Measurements from ENCODE around the gene OPA1. TPM values are rescaled to one million over a fixed set of nuclear protein-coding genes. Genes with fewer than 3 reads are reported as not detected.

The OPA1 gene
- total and polyA plus RNA-seq, 8 donors: 12.1 to 198 (median 41.7) TPM

DNA sequence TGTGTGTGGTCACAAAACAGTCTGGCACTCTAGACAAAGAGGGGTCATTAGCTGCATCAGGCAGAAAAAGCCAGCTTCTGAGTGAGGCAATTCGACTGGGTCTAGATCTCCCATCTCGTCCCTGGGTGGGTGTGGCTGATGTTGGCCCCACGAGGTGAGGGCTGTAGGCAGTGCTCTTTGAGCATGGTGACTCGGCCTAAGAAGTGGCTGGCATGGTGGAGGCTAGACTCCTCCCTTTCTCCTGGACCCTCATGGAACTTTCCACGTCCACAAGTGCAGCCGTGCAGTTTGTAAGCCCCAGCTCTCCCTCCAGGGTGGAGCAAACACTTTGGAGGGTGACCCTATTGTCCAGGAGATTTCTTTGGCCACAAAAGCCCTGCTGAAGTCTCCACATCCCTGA, 134.1 kb downstream of the OPA1 start:
- no peaks in the 10 kb centered on the region for H3K4me1 ChIP-seq
- intact Hi-C loops (cut with DNase I; ENCODE audit: low total_unique reads): no loop called here
- H3K36me3 ChIP-seq: no peaks in the 10 kb centered on the region
- no peak overlapping the region for H3K4me3 ChIP-seq
- TF ChIP-seq, protein P1, sequence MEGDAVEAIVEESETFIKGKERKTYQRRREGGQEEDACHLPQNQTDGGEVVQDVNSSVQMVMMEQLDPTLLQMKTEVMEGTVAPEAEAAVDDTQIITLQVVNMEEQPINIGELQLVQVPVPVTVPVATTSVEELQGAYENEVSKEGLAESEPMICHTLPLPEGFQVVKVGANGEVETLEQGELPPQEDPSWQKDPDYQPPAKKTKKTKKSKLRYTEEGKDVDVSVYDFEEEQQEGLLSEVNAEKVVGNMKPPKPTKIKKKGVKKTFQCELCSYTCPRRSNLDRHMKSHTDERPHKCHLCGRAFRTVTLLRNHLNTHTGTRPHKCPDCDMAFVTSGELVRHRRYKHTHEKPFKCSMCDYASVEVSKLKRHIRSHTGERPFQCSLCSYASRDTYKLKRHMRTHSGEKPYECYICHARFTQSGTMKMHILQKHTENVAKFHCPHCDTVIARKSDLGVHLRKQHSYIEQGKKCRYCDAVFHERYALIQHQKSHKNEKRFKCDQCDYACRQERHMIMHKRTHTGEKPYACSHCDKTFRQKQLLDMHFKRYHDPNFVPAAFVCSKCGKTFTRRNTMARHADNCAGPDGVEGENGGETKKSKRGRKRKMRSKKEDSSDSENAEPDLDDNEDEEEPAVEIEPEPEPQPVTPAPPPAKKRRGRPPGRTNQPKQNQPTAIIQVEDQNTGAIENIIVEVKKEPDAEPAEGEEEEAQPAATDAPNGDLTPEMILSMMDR (IDR thresholded peaks at IDR 0.05): no peak
- no peak for TF ChIP-seq POLR2AphosphoS5 (IDR thresholded peaks at IDR 0.05)
- no peak for TF ChIP-seq POLR2A (IDR thresholded peaks at IDR 0.05)
- TF ChIP-seq EP300 (IDR thresholded peaks at IDR 0.05): no peak
- no peaks in the 10 kb centered on the region for H3K9me3 ChIP-seq
- DNase-seq: no peak
- H3K27me3 ChIP-seq: no peaks in the 10 kb centered on the region
- H3K27ac ChIP-seq: no peak overlapping the region
- WGBS, 5 donors: 65 to 73% (median 70%) methylated on average over 6 of the region's 6 CpGs

DNA sequence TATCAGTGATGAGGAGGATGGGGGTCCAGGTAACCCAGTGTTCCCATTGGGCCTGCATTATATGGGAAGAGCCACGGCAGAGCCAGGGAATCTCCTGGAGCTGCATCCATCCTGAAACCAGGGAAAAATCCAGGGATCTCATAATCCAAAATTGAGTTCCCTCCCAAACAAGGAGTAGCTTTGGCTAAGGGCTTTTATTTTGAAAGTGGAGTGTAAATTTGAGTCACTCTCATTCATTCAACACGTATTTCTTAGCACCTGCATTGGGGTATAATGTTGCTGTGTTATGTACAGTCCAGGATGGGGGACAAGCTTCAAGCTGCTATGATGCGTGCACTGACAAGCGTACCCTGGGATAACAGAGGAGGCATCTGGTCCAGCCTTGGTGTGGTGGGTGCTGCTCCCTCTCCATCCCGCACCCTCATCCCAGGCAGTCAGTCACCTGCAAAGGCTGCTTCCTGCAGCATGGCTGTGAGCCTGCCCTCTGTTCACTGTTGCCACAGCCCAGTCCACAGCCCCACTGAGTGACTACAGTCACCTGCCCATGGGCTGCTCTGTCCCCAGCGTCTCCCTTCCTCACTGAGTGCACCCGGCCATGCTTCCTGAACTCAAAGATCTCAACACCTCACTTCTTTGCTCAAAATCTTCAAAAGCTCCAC, 135.6 kb downstream of the OPA1 start:
- intact Hi-C loops (cut with DNase I; ENCODE audit: low total_unique reads): no loop called here
- no peaks in the 10 kb centered on the region for H3K9me3 ChIP-seq
- TF ChIP-seq POLR2AphosphoS5 (IDR thresholded peaks at IDR 0.05) (no peak), POLR2A (IDR thresholded peaks at IDR 0.05) (no peak), EP300 (IDR thresholded peaks at IDR 0.05) (no peak)
- TF ChIP-seq, protein P1 (IDR thresholded peaks at IDR 0.05): no peak
- 88 to 94% (median 93%) methylated on average over 7 of the region's 7 CpGs for WGBS, 5 donors
- H3K4me1 ChIP-seq: no peaks in the 10 kb centered on the region
- DNase-seq: no peak
- no peaks in the 10 kb centered on the region for H3K36me3 ChIP-seq
- H3K27me3 ChIP-seq: no peaks in the 10 kb centered on the region
- no peak overlapping the region for H3K27ac ChIP-seq
- no peak overlapping the region for H3K4me3 ChIP-seq

DNA sequence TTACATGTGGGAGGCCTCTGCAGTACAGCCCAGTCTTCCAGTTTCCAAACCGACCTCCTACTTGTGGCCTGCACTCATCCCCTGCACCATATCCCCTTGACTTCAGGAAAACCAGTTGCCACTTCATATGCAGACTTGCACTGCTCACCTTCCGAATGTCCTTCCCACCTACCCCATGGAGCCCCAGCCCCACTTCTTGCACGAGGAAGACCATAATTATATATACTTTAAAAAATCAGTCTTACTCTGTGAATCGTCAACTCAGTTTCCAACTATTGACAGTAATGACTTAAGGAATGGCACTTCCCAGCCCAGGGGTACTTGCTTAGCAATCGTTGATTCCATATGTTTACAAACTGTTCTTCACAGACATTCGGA, 136.1 kb downstream of the OPA1 start:
- H3K4me1 ChIP-seq: no peaks in the 10 kb centered on the region
- H3K27ac ChIP-seq: no peak overlapping the region
- intact Hi-C loops (cut with DNase I; ENCODE audit: low total_unique reads): no loop called here
- DNase-seq: no peak
- TF ChIP-seq EP300 (IDR thresholded peaks at IDR 0.05): no peak
- TF ChIP-seq POLR2A (IDR thresholded peaks at IDR 0.05): no peak
- TF ChIP-seq, protein P1 (IDR thresholded peaks at IDR 0.05): no peak
- TF ChIP-seq POLR2AphosphoS5 (IDR thresholded peaks at IDR 0.05): no peak
- H3K36me3 ChIP-seq: no peaks in the 10 kb centered on the region
- no peak overlapping the region for H3K4me3 ChIP-seq
- WGBS, 5 donors: 76 to 86% (median 80%) methylated on average over 6 of the region's 6 CpGs
- H3K9me3 ChIP-seq: no peaks in the 10 kb centered on the region
- H3K27me3 ChIP-seq: no peaks in the 10 kb centered on the region

DNA sequence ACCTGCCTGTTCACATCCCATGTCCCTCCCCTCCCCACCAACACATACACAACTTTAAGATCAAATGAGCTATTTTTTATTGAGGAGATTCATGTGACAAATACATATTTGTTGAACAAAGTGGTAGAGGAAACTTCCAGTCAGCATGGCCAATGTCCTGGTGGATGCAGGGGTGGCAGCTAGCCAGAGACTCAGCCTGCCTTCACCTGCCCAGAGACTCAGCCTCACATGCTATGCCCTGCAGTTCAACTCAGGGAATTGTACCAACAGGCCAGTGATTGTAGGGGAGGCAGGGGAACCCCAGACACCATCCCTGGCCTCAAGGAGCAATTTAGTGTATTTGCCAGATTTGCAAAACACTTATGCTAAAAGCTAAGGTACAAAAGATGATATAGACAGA, 136.6 kb downstream of the OPA1 start:
- H3K9me3 ChIP-seq: no peaks in the 10 kb centered on the region
- no peaks in the 10 kb centered on the region for H3K4me1 ChIP-seq
- no peak overlapping the region for H3K27ac ChIP-seq
- intact Hi-C loops (cut with DNase I; ENCODE audit: low total_unique reads): no loop called here
- no peak for TF ChIP-seq POLR2AphosphoS5 (IDR thresholded peaks at IDR 0.05)
- TF ChIP-seq POLR2A (IDR thresholded peaks at IDR 0.05): no peak
- no peak for TF ChIP-seq EP300 (IDR thresholded peaks at IDR 0.05)
- TF ChIP-seq, protein P1 (IDR thresholded peaks at IDR 0.05): no peak
- H3K4me3 ChIP-seq: no peak overlapping the region
- H3K27me3 ChIP-seq: no peaks in the 10 kb centered on the region
- no peaks in the 10 kb centered on the region for H3K36me3 ChIP-seq
- no peak for DNase-seq

Measured in stomach (tissue), 9 donors.